Coronary artery (tissue), 2 donors: ENCODE data around the gene RABGEF1.

Experiments
- DNase-seq: peaks from one replicate; pipeline ENCODE4 v3.0.0-alpha.2; 2017; ENCODE audit warnings: low spot score
- H3K27ac ChIP-seq, 2 donors: fragments of 200-600 bp; sonication (generic); one replicate each; pipeline ENCODE4 v1.5.1; 2016 to 2019
- H3K4me3 ChIP-seq: fragments of 200-600 bp; sonication (generic); 2 replicates; pipeline ENCODE4 v1.5.1; 2016; ENCODE audit warnings: mild to moderate bottlenecking, moderate library complexity
- CTCF ChIP-seq: fragments of 200-600 bp; sonication (generic); IDR thresholded peaks from one replicate; pipeline ENCODE4 v1.5.1; 2019; ENCODE audit warnings: antibody characterized with exemption

RABGEF1 gene

GRCh38 chr7:66735154-66735553, 5.4 kb upstream of the RABGEF1 start:
- TF ChIP-seq CTCF: no peak

GRCh38 chr7:66735850-66736249, 4.7 kb upstream of the RABGEF1 start:
- Histone ChIP-seq H3K4me3 (no peak overlapping the region), H3K27ac (no peak overlapping the region)
- no peak for TF ChIP-seq CTCF
- no peak for DNase-seq

More at GRCh38 chr7:66735154-66735553, 5.4 kb upstream of the RABGEF1 start:
- no peak for DNase-seq
- Histone ChIP-seq H3K4me3 (no peak overlapping the region), H3K27ac (no peak overlapping the region)

GRCh38 chr7:66736892-66737291, 3.6 kb upstream of the RABGEF1 start:
- no peak overlapping the region for H3K4me3 ChIP-seq
- H3K27ac ChIP-seq: no peak overlapping the region
- no peak for TF ChIP-seq CTCF
- DNase-seq: no peak

GRCh38 chr7:66737667-66738066, 2.9 kb upstream of the RABGEF1 start:
- Histone ChIP-seq H3K4me3 (no peak overlapping the region), H3K27ac (no peak overlapping the region)
- DNase-seq: no peak
- no peak for TF ChIP-seq CTCF

GRCh38 chr7:66739477-66739876, 1.1 kb upstream of the RABGEF1 start:
- no peak for DNase-seq
- no peak for TF ChIP-seq CTCF
- H3K27ac ChIP-seq: peak overlapping the region; percentile 99
- peak overlapping the region; percentile 92 for H3K4me3 ChIP-seq

GRCh38 chr7:66739953-66740301, 606 bp upstream of the RABGEF1 start:
- no peak for DNase-seq
- Histone ChIP-seq H3K4me3 (peak overlapping the region; percentile 92), H3K27ac (peak overlapping the region; percentile 99)
- TF ChIP-seq CTCF: no peak

- H3K4me3 ChIP-seq: peak overlapping the region; percentile 92
- peak overlapping the region; percentile 99 for H3K27ac ChIP-seq
- peak; percentile 80 for DNase-seq
These were observed 612 bp downstream of the RABGEF1 start for GRCh38 chr7:66740980-66741709.
